H9 (cell line): ENCODE measurements around the gene PID1. TPM values are rescaled to one million over a fixed set of nuclear protein-coding genes. Genes with fewer than 3 reads are reported as not detected.

Experiments used
- DNase-seq: peaks from one replicate; pipeline ENCODE4 v3.0.0-alpha.2; 2017
- H2AFZ ChIP-seq: one replicate; pipeline ENCODE4 v1.6.1; 2013; ENCODE audit warnings: mild to moderate bottlenecking, low read length, control low read depth, moderate library complexity
- H2AK5ac ChIP-seq: 2 replicates; pipeline ENCODE4 v1.6.1; 2013; ENCODE audit warnings: low read length, control low read depth, mixed read lengths; ENCODE audit not compliant: insufficient read length
- H2BK120ac ChIP-seq: one replicate; pipeline ENCODE4 v1.6.1; 2013; ENCODE audit warnings: low read depth, mild to moderate bottlenecking, low read length, control low read depth, inconsistent platforms; ENCODE audit not compliant: poor library complexity, severe bottlenecking
- H2BK12ac ChIP-seq: 2 replicates; pipeline ENCODE4 v1.6.1; 2013; ENCODE audit warnings: low read length, control low read depth, mixed read lengths, low read depth; ENCODE audit not compliant: insufficient read length
- H2BK15ac ChIP-seq: 2 replicates; pipeline ENCODE4 v1.6.1; 2013; ENCODE audit warnings: low read depth, low read length, control low read depth
- H2BK20ac ChIP-seq: one replicate; pipeline ENCODE4 v1.6.1; 2013; ENCODE audit warnings: low read depth, mild to moderate bottlenecking, low read length, control low read depth, inconsistent platforms; ENCODE audit not compliant: poor library complexity, severe bottlenecking
- H2BK5ac ChIP-seq: 2 replicates; pipeline ENCODE4 v1.6.1; 2013; ENCODE audit warnings: low read length, control low read depth, mixed read lengths; ENCODE audit not compliant: insufficient read length
- H3K14ac ChIP-seq: 2 replicates; pipeline ENCODE4 v1.6.1; 2013; ENCODE audit warnings: low read length, control low read depth; ENCODE audit not compliant: insufficient read depth
- H3K18ac ChIP-seq: 2 replicates; pipeline ENCODE4 v1.6.1; 2013; ENCODE audit warnings: low read depth, mild to moderate bottlenecking, mixed read lengths, low read length, control low read depth; ENCODE audit not compliant: insufficient read length
- H3K23ac ChIP-seq: 2 replicates; pipeline ENCODE4 v1.6.1; 2013; ENCODE audit warnings: low read length, control low read depth, mixed read lengths, low read depth; ENCODE audit not compliant: insufficient read length
- H3K23me2 ChIP-seq: 2 replicates; pipeline ENCODE4 v1.6.1; 2013; ENCODE audit warnings: low read depth, mild to moderate bottlenecking, mixed read lengths, low read length, control low read depth; ENCODE audit not compliant: insufficient read length, poor library complexity, severe bottlenecking
- H3K27ac ChIP-seq: 2 replicates; pipeline ENCODE4 v1.5.1; 2013; ENCODE audit warnings: low read length, control low read depth, mixed read lengths, low read depth; ENCODE audit not compliant: insufficient read length
- H3K27me3 ChIP-seq: 2 replicates; pipeline ENCODE4 v1.6.1; 2013; ENCODE audit warnings: low read length, control low read depth, inconsistent platforms; ENCODE audit not compliant: insufficient read depth
- H3K4ac ChIP-seq: 2 replicates; pipeline ENCODE4 v1.6.1; 2013; ENCODE audit warnings: low read depth, mild to moderate bottlenecking, control low read depth, inconsistent platforms, low read length, moderate library complexity
- H3K4me1 ChIP-seq: 2 replicates; pipeline ENCODE4 v1.6.1; 2013; ENCODE audit warnings: low read length, control low read depth, inconsistent platforms; ENCODE audit not compliant: insufficient read depth
- H3K4me2 ChIP-seq: 2 replicates; pipeline ENCODE4 v1.6.1; 2013; ENCODE audit warnings: low read length, control low read depth, mixed read lengths; ENCODE audit not compliant: insufficient read length, insufficient read depth
- H3K56ac ChIP-seq: 2 replicates; pipeline ENCODE4 v1.6.1; 2013; ENCODE audit warnings: low read depth, mild to moderate bottlenecking, mixed read lengths, low read length, control low read depth; ENCODE audit not compliant: insufficient read length
- H3K79me1 ChIP-seq: 2 replicates; pipeline ENCODE4 v1.6.1; 2013; ENCODE audit warnings: low read depth, mild to moderate bottlenecking, moderate library complexity, low read length, control low read depth, inconsistent platforms; ENCODE audit not compliant: insufficient read depth, poor library complexity, severe bottlenecking
- H3K79me2 ChIP-seq: 2 replicates; pipeline ENCODE4 v1.6.1; 2013; ENCODE audit warnings: low read length, control low read depth, inconsistent platforms; ENCODE audit not compliant: insufficient read depth
- H3K9ac ChIP-seq: 2 replicates; pipeline ENCODE4 v1.6.1; 2013; ENCODE audit warnings: low read length, control low read depth, mixed read lengths; ENCODE audit not compliant: insufficient read length; ENCODE audit errors: extremely low read depth
- H3K9me3 ChIP-seq: one replicate; pipeline ENCODE4 v1.6.1; 2013; ENCODE audit warnings: low read depth, low read length, inconsistent platforms; ENCODE audit not compliant: control insufficient read depth
- H3T11ph ChIP-seq: one replicate; pipeline ENCODE4 v1.6.1; 2013; ENCODE audit warnings: mild to moderate bottlenecking, low read length, control low read depth, inconsistent platforms
- H4K20me1 ChIP-seq: one replicate; pipeline ENCODE4 v1.6.1; 2013; ENCODE audit not compliant: control insufficient read depth, insufficient read length, insufficient read depth
- H4K5ac ChIP-seq: 2 replicates; pipeline ENCODE4 v1.6.1; 2013; ENCODE audit warnings: low read depth, mild to moderate bottlenecking, mixed read lengths, low read length, control low read depth; ENCODE audit not compliant: insufficient read length
- H4K8ac ChIP-seq: replicated peaks from 2 replicates; pipeline ENCODE4 v1.6.1; 2013; ENCODE audit warnings: low read length, control low read depth, mixed read lengths, low read depth; ENCODE audit not compliant: insufficient read length
- H4K91ac ChIP-seq: 2 replicates; pipeline ENCODE4 v1.6.1; 2013; ENCODE audit warnings: low read depth, mild to moderate bottlenecking, moderate library complexity, mixed read lengths, low read length, control low read depth; ENCODE audit not compliant: insufficient read length
- H3K27ac Mint-ChIP-seq, 3 experiments: 2 replicates in 2 of 3; 3 replicates in 1 of 3; pipeline ENCODE4 v1.8.0; 2020 to 2021; ENCODE audit warnings: mixed read lengths in 3 of 3, mild to moderate bottlenecking in 1 of 3, moderate library complexity in 1 of 3
- H3K27me3 Mint-ChIP-seq: 2 replicates; pipeline ENCODE4 v1.8.0; 2021; ENCODE audit warnings: low read depth, mild to moderate bottlenecking, moderate library complexity, mixed read lengths
- H3K36me3 Mint-ChIP-seq, 3 experiments: 2 replicates in 2 of 3; 3 replicates in 1 of 3; pipeline ENCODE4 v1.8.0; 2020 to 2021; ENCODE audit warnings: low read depth in 3 of 3, mixed read lengths in 3 of 3; ENCODE audit not compliant: insufficient read depth in 1 of 3
- H3K4me1 Mint-ChIP-seq, 2 experiments: 2 replicates each; pipeline ENCODE4 v1.8.0; 2020; ENCODE audit warnings: mixed read lengths in 2 of 2
- H3K4me3 Mint-ChIP-seq, 2 experiments: 2 replicates in 1 of 2; 3 replicates in 1 of 2; pipeline ENCODE4 v1.8.0; 2020 to 2021; ENCODE audit warnings: mild to moderate bottlenecking in 2 of 2, mixed read lengths in 2 of 2, moderate library complexity in 1 of 2
- H3K9me3 Mint-ChIP-seq, 2 experiments: 2 replicates in 1 of 2; 3 replicates in 1 of 2; pipeline ENCODE4 v1.8.0; 2020; ENCODE audit warnings: mild to moderate bottlenecking in 2 of 2, mixed read lengths in 2 of 2, moderate library complexity in 1 of 2
- CTCF ChIP-seq: fragments of 200-600 bp; sonication (generic); conservative IDR thresholded peaks from 3 replicates; pipeline ENCODE4 v1.8.0; 2021; ENCODE audit warnings: antibody characterized with exemption, mild to moderate bottlenecking
- WGBS: extraction: QIAGEN DNeasy Blood & Tissue Kit; methylation state at CpG from one replicate; pipeline ENCODE4 v1.1.7; 2013; ENCODE audit warnings: missing lambda C conversion rate, low lambda C conversion rate, mixed read lengths; ENCODE audit not compliant: insufficient read length; ENCODE audit errors: extremely low coverage; 5-methylcytosine and 5-hydroxymethylcytosine counted together
- total RNA-seq: library from RNA; stranded (reverse); gene quantifications from 2 replicates; pipeline ENCODE4 v1.2.1, GENCODE V29; 2021

The PID1 gene
- total RNA-seq, 1 experiment from 2014 or later = 1.4 TPM

DNA sequence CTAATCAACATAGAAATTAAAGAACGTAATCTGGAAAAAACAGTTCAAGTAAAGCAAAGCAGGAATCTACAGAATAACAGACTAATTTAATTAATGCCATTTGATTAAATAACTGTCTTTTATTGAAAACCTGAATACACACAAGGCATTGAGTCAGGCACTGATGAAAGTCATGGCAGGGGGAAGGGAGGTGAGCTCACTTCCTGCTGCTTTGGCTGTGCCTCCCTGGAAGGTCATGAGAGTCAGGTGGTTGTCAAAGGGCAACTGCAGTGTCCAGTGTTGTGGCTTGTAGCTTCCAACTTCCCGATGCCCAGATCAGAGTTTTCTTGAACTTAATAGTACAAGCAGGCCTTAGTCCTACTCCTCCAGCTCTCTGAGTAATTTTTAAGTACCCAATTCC is 180.9 kb downstream of the PID1 start:
- Histone ChIP-seq H3K27ac (no peak overlapping the region), H2BK20ac (no peak overlapping the region), H2AK5ac (no peak overlapping the region), H3K79me1 (no peaks in the 10 kb centered on the region), H3K9me3 (no peaks in the 10 kb centered on the region), H3K23me2 (no peaks in the 10 kb centered on the region), H3K4ac (no peak overlapping the region), H3T11ph (no peak overlapping the region), H3K9ac (no peak overlapping the region), H3K18ac (no peak overlapping the region), H3K56ac (no peak overlapping the region), H3K79me2 (no peaks in the 10 kb centered on the region), H3K23ac (no peak overlapping the region), H2AFZ (no peak overlapping the region), H3K4me2 (no peak overlapping the region), H2BK5ac (no peak overlapping the region), H4K5ac (no peak overlapping the region), H2BK12ac (no peak overlapping the region), H2BK15ac (no peak overlapping the region), H3K27me3 (no peaks in the 10 kb centered on the region), H3K14ac (no peak overlapping the region), H2BK120ac (no peak overlapping the region), H4K20me1 (no peaks in the 10 kb centered on the region), H4K8ac (no peak overlapping the region), H3K4me1 (no peaks in the 10 kb centered on the region), H4K91ac (no peak overlapping the region)
- Mint-ChIP-seq H3K27me3 (no peaks in the 10 kb centered on the region), H3K4me3 (no peak overlapping the region), H3K9me3 (peaks cover 2% of the 10 kb centered on the region in 2 experiments; a peak in 1 of 5 replicates), H3K36me3 (peaks cover 0 to 7% (median 3%) of the 10 kb centered on the region in 3 experiments; a peak in 1 of 7 replicates), H3K27ac (peak overlapping the region in 1 of 3 experiments; percentile 19; a peak in 1 of 7 replicates), H3K4me1 (peaks cover 8 to 15% of the 10 kb centered on the region in 2 experiments)
- TF ChIP-seq CTCF = no peak
- WGBS = no CpG with 5 or more reads among the region's 2 CpGs
- DNase-seq = no peak
